HepG2 (cell line): ENCODE results near the gene PRKRIP1. TPM values are rescaled to one million over a fixed set of nuclear protein-coding genes. Genes with fewer than 3 reads are reported as not detected.

Experiments used
- KMT2A ChIP-seq: sonication (generic); formaldehyde crosslinking; IDR thresholded peaks from 2 replicates; pipeline ENCODE4 v1.4.0; 2020; ENCODE audit warnings: missing genetic modification reagents
- NR2C2 ChIP-seq: sonication (generic); formaldehyde crosslinking; IDR thresholded peaks from 2 replicates; pipeline ENCODE4 v1.4.0; 2020; ENCODE audit warnings: missing genetic modification reagents, mild to moderate bottlenecking, moderate library complexity, borderline replicate concordance
- PAWR ChIP-seq: sonication (generic); formaldehyde crosslinking; IDR thresholded peaks from 2 replicates; pipeline ENCODE4 v1.4.0; 2020; ENCODE audit warnings: missing genetic modification reagents, mild to moderate bottlenecking, borderline replicate concordance
- RFX3 ChIP-seq: IDR thresholded peaks from 2 replicates; pipeline ENCODE4 v1.6.1; 2016; ENCODE audit warnings: missing biosample characterization, missing genetic modification reagents
- ZNF674 ChIP-seq: sonication (generic); formaldehyde crosslinking; IDR thresholded peaks from 2 replicates; pipeline ENCODE4 v1.5.0; 2020; ENCODE audit warnings: low read depth, mild to moderate bottlenecking, missing genetic modification reagents
- ZNF792 ChIP-seq: IDR thresholded peaks from 2 replicates; pipeline ENCODE4 v1.6.1; 2016
- polyA plus RNA-seq, 8 experiments: library from polyadenylated mRNA; depleted of rRNA in 3 of 8; stranded (reverse) in 7 of 8; unstranded in 1 of 8; fragments of >200 nt; fragmentation: Illumina TruSeq in 4 of 8; extraction: Trizol in 4 of 8; gene quantifications; 2 replicates each; pipeline versions ENCODE4 v1.2.1 to v1.2.3, GENCODE V29; 2011 to 2016; ENCODE audit warnings: low read depth in 4 of 8, missing spikeins in 1 of 8, mixed read lengths in 1 of 8; ENCODE audit not compliant: insufficient read depth in 1 of 8
- total RNA-seq, 5 experiments: library from RNA; depleted of rRNA; stranded (reverse); fragments of >200 nt; fragmentation: Illumina TruSeq; extraction: Trizol; gene quantifications; 2 replicates each; pipeline ENCODE4 v1.2.3, GENCODE V29; 2016; ENCODE audit warnings: low read depth in 1 of 5
- TF ChIP-seq, protein P1 (sequence below): sonication (generic); formaldehyde crosslinking; IDR thresholded peaks from 2 replicates; pipeline ENCODE4 v1.4.0; 2020; ENCODE audit warnings: missing genetic modification reagents
- TF ChIP-seq, protein P2 (sequence below): sonication (generic); formaldehyde crosslinking; IDR thresholded peaks from 2 replicates; pipeline ENCODE4 v1.8.1; 2023; ENCODE audit warnings: missing genetic modification reagents, inconsistent platforms, borderline replicate concordance

The PRKRIP1 gene
- total and polyA plus RNA-seq, 2 of the 13 experiments (the other 11 are each of a cell fraction or from before 2014, with no cell fraction given) = 13.2 to 16.8 TPM

GRCh38 chr7:102416406-102416805 is 20.2 kb downstream of the PRKRIP1 start (continued):
- TF ChIP-seq ZNF674 (CRISPR knock-in tag) (no peak), PAWR (no peak), RFX3 (CRISPR knock-in tag) (no peak), ZNF792 (no peak), NR2C2 (no peak), KMT2A (no peak)
- TF ChIP-seq, protein P1, sequence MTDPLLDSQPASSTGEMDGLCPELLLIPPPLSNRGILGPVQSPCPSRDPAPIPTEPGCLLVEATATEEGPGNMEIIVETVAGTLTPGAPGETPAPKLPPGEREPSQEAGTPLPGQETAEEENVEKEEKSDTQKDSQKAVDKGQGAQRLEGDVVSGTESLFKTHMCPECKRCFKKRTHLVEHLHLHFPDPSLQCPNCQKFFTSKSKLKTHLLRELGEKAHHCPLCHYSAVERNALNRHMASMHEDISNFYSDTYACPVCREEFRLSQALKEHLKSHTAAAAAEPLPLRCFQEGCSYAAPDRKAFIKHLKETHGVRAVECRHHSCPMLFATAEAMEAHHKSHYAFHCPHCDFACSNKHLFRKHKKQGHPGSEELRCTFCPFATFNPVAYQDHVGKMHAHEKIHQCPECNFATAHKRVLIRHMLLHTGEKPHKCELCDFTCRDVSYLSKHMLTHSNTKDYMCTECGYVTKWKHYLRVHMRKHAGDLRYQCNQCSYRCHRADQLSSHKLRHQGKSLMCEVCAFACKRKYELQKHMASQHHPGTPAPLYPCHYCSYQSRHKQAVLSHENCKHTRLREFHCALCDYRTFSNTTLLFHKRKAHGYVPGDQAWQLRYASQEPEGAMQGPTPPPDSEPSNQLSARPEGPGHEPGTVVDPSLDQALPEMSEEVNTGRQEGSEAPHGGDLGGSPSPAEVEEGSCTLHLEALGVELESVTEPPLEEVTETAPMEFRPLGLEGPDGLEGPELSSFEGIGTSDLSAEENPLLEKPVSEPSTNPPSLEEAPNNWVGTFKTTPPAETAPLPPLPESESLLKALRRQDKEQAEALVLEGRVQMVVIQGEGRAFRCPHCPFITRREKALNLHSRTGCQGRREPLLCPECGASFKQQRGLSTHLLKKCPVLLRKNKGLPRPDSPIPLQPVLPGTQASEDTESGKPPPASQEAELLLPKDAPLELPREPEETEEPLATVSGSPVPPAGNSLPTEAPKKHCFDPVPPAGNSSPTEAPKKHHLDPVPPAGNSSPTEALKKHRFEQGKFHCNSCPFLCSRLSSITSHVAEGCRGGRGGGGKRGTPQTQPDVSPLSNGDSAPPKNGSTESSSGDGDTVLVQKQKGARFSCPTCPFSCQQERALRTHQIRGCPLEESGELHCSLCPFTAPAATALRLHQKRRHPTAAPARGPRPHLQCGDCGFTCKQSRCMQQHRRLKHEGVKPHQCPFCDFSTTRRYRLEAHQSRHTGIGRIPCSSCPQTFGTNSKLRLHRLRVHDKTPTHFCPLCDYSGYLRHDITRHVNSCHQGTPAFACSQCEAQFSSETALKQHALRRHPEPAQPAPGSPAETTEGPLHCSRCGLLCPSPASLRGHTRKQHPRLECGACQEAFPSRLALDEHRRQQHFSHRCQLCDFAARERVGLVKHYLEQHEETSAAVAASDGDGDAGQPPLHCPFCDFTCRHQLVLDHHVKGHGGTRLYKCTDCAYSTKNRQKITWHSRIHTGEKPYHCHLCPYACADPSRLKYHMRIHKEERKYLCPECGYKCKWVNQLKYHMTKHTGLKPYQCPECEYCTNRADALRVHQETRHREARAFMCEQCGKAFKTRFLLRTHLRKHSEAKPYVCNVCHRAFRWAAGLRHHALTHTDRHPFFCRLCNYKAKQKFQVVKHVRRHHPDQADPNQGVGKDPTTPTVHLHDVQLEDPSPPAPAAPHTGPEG (CRISPR knock-in tag) = no peak
- TF ChIP-seq, protein P2, sequence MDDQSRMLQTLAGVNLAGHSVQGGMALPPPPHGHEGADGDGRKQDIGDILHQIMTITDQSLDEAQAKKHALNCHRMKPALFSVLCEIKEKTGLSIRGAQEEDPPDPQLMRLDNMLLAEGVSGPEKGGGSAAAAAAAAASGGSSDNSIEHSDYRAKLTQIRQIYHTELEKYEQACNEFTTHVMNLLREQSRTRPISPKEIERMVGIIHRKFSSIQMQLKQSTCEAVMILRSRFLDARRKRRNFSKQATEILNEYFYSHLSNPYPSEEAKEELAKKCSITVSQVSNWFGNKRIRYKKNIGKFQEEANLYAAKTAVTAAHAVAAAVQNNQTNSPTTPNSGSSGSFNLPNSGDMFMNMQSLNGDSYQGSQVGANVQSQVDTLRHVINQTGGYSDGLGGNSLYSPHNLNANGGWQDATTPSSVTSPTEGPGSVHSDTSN (CRISPR knock-in tag) = no peak
